Measurements from ENCODE around the gene USH2A. TPM values are rescaled to one million over a fixed set of nuclear protein-coding genes. Genes with fewer than 3 reads are reported as not detected.

Gene USH2A
- total RNA-seq, 1 experiment from 2014 or later = not detected

DNA sequence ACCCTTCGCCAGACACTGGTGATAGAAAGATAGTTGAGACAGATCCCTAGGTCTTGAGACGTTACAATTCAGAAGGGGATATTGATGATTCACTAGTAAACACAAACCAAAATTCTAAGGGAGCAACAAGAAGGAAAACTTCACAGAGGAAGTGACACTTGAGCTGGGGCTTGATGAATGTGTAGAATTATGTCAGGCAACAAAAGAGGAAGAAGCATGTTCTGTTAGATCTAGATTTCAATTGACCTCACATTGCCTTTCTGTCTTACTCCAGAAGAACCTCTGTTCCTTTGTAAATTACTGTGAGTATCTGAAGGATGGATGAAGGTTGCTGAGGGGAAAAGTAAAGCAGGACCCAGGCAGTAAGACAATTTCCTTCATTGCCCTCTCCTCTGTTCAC is 528.0 kb downstream of the USH2A start:
- no peaks in the 10 kb centered on the region for H3K79me2 ChIP-seq (ENCODE audit: insufficient read depth, low read length)
- H3K4me1 ChIP-seq (ENCODE audit: control insufficient read depth in 1 of 2, insufficient read depth in 2 of 2, low read length in 2 of 2) = no peaks in the 10 kb centered on the region
- H3K4me3 ChIP-seq (replicated peaks in 1 of 2; ENCODE audit: low read depth in 1 of 2, low read length in 2 of 2) = no peak overlapping the region
- H3K27me3 ChIP-seq (ENCODE audit: insufficient read depth, low read length) = peaks cover 19% of the 10 kb centered on the region; the same call in 1 of the 2 replicates
- no peak overlapping the region for H3K4me2 ChIP-seq (ENCODE audit: low read length)
- RAD21 ChIA-PET (ENCODE audit: low non-redundant PET in 1 of 2, low total read pairs in 2 of 2, uncharacterized antibody in 2 of 2, unreplicated experiment in 2 of 2) = no interaction called here
- ATAC-seq (no peak), DNase-seq (ENCODE audit: low read depth, low spot score) (no peak)
- no peak overlapping the region for H2AFZ ChIP-seq (ENCODE audit: low read depth, low read length, poor library complexity, severe bottlenecking)
- no peaks in the 10 kb centered on the region for H3K36me3 ChIP-seq (ENCODE audit: control insufficient read depth in 1 of 2, insufficient read depth in 2 of 2, low read length in 2 of 2)
- H3K9me3 ChIP-seq (ENCODE audit: control insufficient read depth in 1 of 2, insufficient read depth in 1 of 2, low read depth in 1 of 2, low read length in 2 of 2) = no peaks in the 10 kb centered on the region
- intact Hi-C loops (cut with micrococcal nuclease) = no loop called here
- H4K20me1 ChIP-seq (ENCODE audit: insufficient read depth) = no peaks in the 10 kb centered on the region
- POLR2A ChIA-PET = no interaction called here
- no peaks in the 10 kb centered on the region for H3K9me2 ChIP-seq (ENCODE audit: insufficient read depth)
- CTCF ChIA-PET = no interaction called here
- no TSS peak for BruUV-seq (replicated peaks)
- TF ChIP-seq SRF (IDR thresholded peaks at IDR 0.05; ENCODE audit: low read depth) (no peak), EZH2 (IDR thresholded peaks at IDR 0.05) (no peak), FOSL1 (IDR thresholded peaks at IDR 0.05; ENCODE audit: low read depth) (no peak)
- TF ChIP-seq, protein P1, sequence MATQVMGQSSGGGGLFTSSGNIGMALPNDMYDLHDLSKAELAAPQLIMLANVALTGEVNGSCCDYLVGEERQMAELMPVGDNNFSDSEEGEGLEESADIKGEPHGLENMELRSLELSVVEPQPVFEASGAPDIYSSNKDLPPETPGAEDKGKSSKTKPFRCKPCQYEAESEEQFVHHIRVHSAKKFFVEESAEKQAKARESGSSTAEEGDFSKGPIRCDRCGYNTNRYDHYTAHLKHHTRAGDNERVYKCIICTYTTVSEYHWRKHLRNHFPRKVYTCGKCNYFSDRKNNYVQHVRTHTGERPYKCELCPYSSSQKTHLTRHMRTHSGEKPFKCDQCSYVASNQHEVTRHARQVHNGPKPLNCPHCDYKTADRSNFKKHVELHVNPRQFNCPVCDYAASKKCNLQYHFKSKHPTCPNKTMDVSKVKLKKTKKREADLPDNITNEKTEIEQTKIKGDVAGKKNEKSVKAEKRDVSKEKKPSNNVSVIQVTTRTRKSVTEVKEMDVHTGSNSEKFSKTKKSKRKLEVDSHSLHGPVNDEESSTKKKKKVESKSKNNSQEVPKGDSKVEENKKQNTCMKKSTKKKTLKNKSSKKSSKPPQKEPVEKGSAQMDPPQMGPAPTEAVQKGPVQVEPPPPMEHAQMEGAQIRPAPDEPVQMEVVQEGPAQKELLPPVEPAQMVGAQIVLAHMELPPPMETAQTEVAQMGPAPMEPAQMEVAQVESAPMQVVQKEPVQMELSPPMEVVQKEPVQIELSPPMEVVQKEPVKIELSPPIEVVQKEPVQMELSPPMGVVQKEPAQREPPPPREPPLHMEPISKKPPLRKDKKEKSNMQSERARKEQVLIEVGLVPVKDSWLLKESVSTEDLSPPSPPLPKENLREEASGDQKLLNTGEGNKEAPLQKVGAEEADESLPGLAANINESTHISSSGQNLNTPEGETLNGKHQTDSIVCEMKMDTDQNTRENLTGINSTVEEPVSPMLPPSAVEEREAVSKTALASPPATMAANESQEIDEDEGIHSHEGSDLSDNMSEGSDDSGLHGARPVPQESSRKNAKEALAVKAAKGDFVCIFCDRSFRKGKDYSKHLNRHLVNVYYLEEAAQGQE (IDR thresholded peaks at IDR 0.05; ENCODE audit: low read depth) = no peak
- TF ChIP-seq, protein P2, sequence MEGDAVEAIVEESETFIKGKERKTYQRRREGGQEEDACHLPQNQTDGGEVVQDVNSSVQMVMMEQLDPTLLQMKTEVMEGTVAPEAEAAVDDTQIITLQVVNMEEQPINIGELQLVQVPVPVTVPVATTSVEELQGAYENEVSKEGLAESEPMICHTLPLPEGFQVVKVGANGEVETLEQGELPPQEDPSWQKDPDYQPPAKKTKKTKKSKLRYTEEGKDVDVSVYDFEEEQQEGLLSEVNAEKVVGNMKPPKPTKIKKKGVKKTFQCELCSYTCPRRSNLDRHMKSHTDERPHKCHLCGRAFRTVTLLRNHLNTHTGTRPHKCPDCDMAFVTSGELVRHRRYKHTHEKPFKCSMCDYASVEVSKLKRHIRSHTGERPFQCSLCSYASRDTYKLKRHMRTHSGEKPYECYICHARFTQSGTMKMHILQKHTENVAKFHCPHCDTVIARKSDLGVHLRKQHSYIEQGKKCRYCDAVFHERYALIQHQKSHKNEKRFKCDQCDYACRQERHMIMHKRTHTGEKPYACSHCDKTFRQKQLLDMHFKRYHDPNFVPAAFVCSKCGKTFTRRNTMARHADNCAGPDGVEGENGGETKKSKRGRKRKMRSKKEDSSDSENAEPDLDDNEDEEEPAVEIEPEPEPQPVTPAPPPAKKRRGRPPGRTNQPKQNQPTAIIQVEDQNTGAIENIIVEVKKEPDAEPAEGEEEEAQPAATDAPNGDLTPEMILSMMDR (IDR thresholded peaks at IDR 0.05 in 2 of 3, conservative IDR thresholded peaks at IDR 0.05 in 1 of 3; ENCODE audit: borderline replicate concordance in 1 of 3, insufficient read depth in 1 of 3, low read depth in 2 of 3, low read length in 2 of 3) = no peak
- no peak overlapping the region for H3K9ac ChIP-seq (ENCODE audit: low read length)
- H3K27ac ChIP-seq (ENCODE audit: low read depth, low read length) = no peak overlapping the region

Measured in HCT116 (cell line).